ENCODE data around the gene C16orf87.
"Not testable (repeated sequence)": the region's sequence is repeated elsewhere in the genome, so short reads cannot be mapped to it uniquely, and the experiment has no call there.

DNA sequence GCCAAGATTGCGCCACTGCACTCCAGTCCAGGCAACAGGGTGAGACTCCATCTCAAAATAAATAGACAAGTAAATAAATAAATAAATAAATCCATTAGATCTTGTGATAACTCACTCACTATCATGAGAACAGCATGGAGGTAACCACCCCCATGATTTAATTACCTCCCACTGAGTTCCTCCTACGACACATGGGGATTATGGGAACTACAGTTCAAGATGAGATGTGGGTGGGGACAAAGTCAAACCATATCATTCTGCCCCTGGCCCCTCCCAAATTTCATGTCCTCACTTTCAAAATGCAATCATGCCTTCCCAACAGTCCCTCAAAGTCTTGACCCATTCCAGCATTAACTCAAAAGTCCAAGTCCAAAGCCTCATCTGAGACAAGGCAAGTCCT lies 36.5 kb upstream of the C16orf87 start:
- TF ChIP-seq, protein P1, sequence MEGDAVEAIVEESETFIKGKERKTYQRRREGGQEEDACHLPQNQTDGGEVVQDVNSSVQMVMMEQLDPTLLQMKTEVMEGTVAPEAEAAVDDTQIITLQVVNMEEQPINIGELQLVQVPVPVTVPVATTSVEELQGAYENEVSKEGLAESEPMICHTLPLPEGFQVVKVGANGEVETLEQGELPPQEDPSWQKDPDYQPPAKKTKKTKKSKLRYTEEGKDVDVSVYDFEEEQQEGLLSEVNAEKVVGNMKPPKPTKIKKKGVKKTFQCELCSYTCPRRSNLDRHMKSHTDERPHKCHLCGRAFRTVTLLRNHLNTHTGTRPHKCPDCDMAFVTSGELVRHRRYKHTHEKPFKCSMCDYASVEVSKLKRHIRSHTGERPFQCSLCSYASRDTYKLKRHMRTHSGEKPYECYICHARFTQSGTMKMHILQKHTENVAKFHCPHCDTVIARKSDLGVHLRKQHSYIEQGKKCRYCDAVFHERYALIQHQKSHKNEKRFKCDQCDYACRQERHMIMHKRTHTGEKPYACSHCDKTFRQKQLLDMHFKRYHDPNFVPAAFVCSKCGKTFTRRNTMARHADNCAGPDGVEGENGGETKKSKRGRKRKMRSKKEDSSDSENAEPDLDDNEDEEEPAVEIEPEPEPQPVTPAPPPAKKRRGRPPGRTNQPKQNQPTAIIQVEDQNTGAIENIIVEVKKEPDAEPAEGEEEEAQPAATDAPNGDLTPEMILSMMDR (IDR thresholded peaks at IDR 0.05; ENCODE audit: borderline replicate concordance, extremely low read depth, low read length, poor library complexity, severe bottlenecking): not testable (repeated sequence)
- not testable (repeated sequence) for TF ChIP-seq EZH2 (IDR thresholded peaks at IDR 0.05; ENCODE audit: borderline replicate concordance, low read depth, low read length, severe bottlenecking)

Data from DND-41 (cell line).